Esophagus muscularis mucosa (tissue), 4 donors: ENCODE results near the gene DPYD. TPM values are rescaled to one million over a fixed set of nuclear protein-coding genes. Genes with fewer than 3 reads are reported as not detected.

Experiments
- DNase-seq: peaks from one replicate; pipeline ENCODE4 v3.0.0-alpha.2; 2017; ENCODE audit errors: extremely low spot score
- H3K27ac ChIP-seq, 4 donors: fragments of 200-600 bp; sonication (generic); replicated peaks in 1 of 4; 1 replicate in 3 of 4; 2 replicates in 1 of 4; pipeline ENCODE4 v1.5.1; 2016 to 2019; ENCODE audit warnings: mild to moderate bottlenecking in 1 of 4
- H3K27me3 ChIP-seq, 4 donors: fragments of 200-600 bp; sonication (generic); one replicate each; pipeline versions ENCODE4 v1.5.1 to v1.6.0; 2016 to 2019
- H3K36me3 ChIP-seq, 4 donors: fragments of 200-600 bp; sonication (generic); one replicate each; pipeline ENCODE4 v1.5.1; 2016 to 2019
- H3K4me1 ChIP-seq, 4 donors: fragments of 200-600 bp; sonication (generic); one replicate each; pipeline ENCODE4 v1.5.1; 2016 to 2019
- H3K4me3 ChIP-seq, 4 donors: fragments of 200-600 bp; sonication (generic); 1 replicate in 2 of 4; 2 replicates in 2 of 4; pipeline ENCODE4 v1.5.1; 2016 to 2019; ENCODE audit warnings: mild to moderate bottlenecking in 4 of 4, moderate library complexity in 1 of 4
- H3K9me3 ChIP-seq, 4 donors: fragments of 200-600 bp; sonication (generic); 1 replicate in 3 of 4; 2 replicates in 1 of 4; pipeline ENCODE4 v1.5.1; 2016 to 2019
- CTCF ChIP-seq, 3 experiments: fragments of 200-600 bp in 2 of 3; fragments of 450-650 bp in 1 of 3; sonication (generic) in 2 of 3; IDR thresholded peaks; one replicate each; pipeline ENCODE4 v1.5.1; 2017 to 2019; ENCODE audit warnings: antibody characterized with exemption in 3 of 3, mild to moderate bottlenecking in 2 of 3, moderate library complexity in 1 of 3
- EP300 ChIP-seq: sonication (generic); formaldehyde crosslinking; IDR thresholded peaks from one replicate; pipeline ENCODE4 v1.6.1; 2017; ENCODE audit warnings: antibody characterized with exemption
- POLR2A ChIP-seq: fragments of 450-650 bp; IDR thresholded peaks from one replicate; pipeline ENCODE4 v1.6.1; 2017; ENCODE audit warnings: antibody characterized with exemption, moderate library complexity, mild to moderate bottlenecking, low read depth
- POLR2AphosphoS5 ChIP-seq, 2 donors: sonication (generic); formaldehyde crosslinking; IDR thresholded peaks; one replicate each; pipeline ENCODE4 v1.6.1; 2017; ENCODE audit warnings: antibody characterized with exemption in 2 of 2
- WGBS: methylation state at CpG from one replicate; pipeline ENCODE4 v1.1.5; 2018; 5-methylcytosine and 5-hydroxymethylcytosine counted together
- intact Hi-C: fragments of 100-400 bp; cut with DNase I; formaldehyde crosslinking; loops from one replicate; pipeline ENCODE4 v1.15.1; 2023
- total RNA-seq, 4 donors: library from RNA; depleted of rRNA; stranded (reverse); fragments of >200 nt; gene quantifications; one replicate each; pipeline versions ENCODE4 v1.1.0 to v1.2.1, GENCODE V29; 2016

DPYD gene
- total RNA-seq, 4 donors from 2014 or later, result 31.1 to 36.6 (median 31.7) TPM

- Histone ChIP-seq H3K27me3 (no peaks in the 10 kb centered on the region), H3K27ac (no peak overlapping the region), H3K4me3 (no peak overlapping the region), H3K36me3 (no peaks in the 10 kb centered on the region), H3K4me1 (no peaks in the 10 kb centered on the region), H3K9me3 (no peaks in the 10 kb centered on the region)
- no peak for DNase-seq
- WGBS, result 95% methylated on average over 3 of the region's 3 CpGs
- no peak for TF ChIP-seq POLR2AphosphoS5 (IDR thresholded peaks at IDR 0.05)
- no peak for TF ChIP-seq POLR2A
- TF ChIP-seq CTCF (IDR thresholded peaks at IDR 0.05), result no peak
- TF ChIP-seq EP300, result no peak
- intact Hi-C loops, result no loop called here
Measured at GRCh38 chr1:97743129-97743528, 177.7 kb downstream of the DPYD start.

- Histone ChIP-seq H3K9me3 (no peaks in the 10 kb centered on the region), H3K27ac (no peak overlapping the region), H3K4me1 (no peaks in the 10 kb centered on the region), H3K4me3 (no peak overlapping the region), H3K27me3 (no peaks in the 10 kb centered on the region), H3K36me3 (no peaks in the 10 kb centered on the region)
- DNase-seq, result no peak
- intact Hi-C loops, result no loop called here
- TF ChIP-seq EP300 (no peak), POLR2A (no peak), POLR2AphosphoS5 (IDR thresholded peaks at IDR 0.05) (no peak), CTCF (IDR thresholded peaks at IDR 0.05) (no peak)
- WGBS, result 100% methylated on average over 1 of the region's 1 CpG
Measured at GRCh38 chr1:97740891-97741290, 179.9 kb downstream of the DPYD start.

- intact Hi-C loops, result no loop called here
- no peaks in the 10 kb centered on the region for H3K27me3 ChIP-seq
- WGBS, result 95% methylated on average over 2 of the region's 2 CpGs
Measured at GRCh38 chr1:97739596-97740103, 181.2 kb downstream of the DPYD start.

GRCh38 chr1:97738270-97738669 is 182.6 kb downstream of the DPYD start:
- TF ChIP-seq EP300, result no peak
- no peak for TF ChIP-seq POLR2AphosphoS5 (IDR thresholded peaks at IDR 0.05)
- no peak for TF ChIP-seq POLR2A
- no peak for TF ChIP-seq CTCF (IDR thresholded peaks at IDR 0.05)
- H3K27me3 ChIP-seq, result no peaks in the 10 kb centered on the region
- H3K4me1 ChIP-seq, result no peaks in the 10 kb centered on the region
- no peaks in the 10 kb centered on the region for H3K36me3 ChIP-seq
- WGBS, result 85% methylated on average over 3 of the region's 3 CpGs
- intact Hi-C loops, result no loop called here
- H3K4me3 ChIP-seq, result no peak overlapping the region
- H3K27ac ChIP-seq, result no peak overlapping the region
- no peak for DNase-seq
- no peaks in the 10 kb centered on the region for H3K9me3 ChIP-seq

More at GRCh38 chr1:97739596-97740103, 181.2 kb downstream of the DPYD start:
- Histone ChIP-seq H3K27ac (no peak overlapping the region), H3K4me1 (no peaks in the 10 kb centered on the region), H3K9me3 (no peaks in the 10 kb centered on the region), H3K36me3 (no peaks in the 10 kb centered on the region), H3K4me3 (no peak overlapping the region)
- no peak for TF ChIP-seq CTCF (IDR thresholded peaks at IDR 0.05)
- TF ChIP-seq POLR2A, result no peak
- TF ChIP-seq POLR2AphosphoS5 (IDR thresholded peaks at IDR 0.05), result no peak
- TF ChIP-seq EP300, result no peak
- DNase-seq, result no peak

- Histone ChIP-seq H3K36me3 (no peaks in the 10 kb centered on the region), H3K27me3 (no peaks in the 10 kb centered on the region), H3K4me1 (no peaks in the 10 kb centered on the region), H3K27ac (no peak overlapping the region), H3K4me3 (no peak overlapping the region), H3K9me3 (no peaks in the 10 kb centered on the region)
- no peak for DNase-seq
- intact Hi-C loops, result no loop called here
- TF ChIP-seq CTCF (IDR thresholded peaks at IDR 0.05) (no peak), EP300 (no peak), POLR2AphosphoS5 (IDR thresholded peaks at IDR 0.05) (no peak), POLR2A (no peak)
- WGBS, result 96% methylated on average over 6 of the region's 6 CpGs
Measured at GRCh38 chr1:97730271-97730670, 190.6 kb downstream of the DPYD start.
